Hepatocyte (in vitro differentiated cells): ENCODE results near the gene CTPS2.

Experiments
- CTCF ChIP-seq: fragments of 200-600 bp; sonication (generic); IDR thresholded peaks from 2 replicates; pipeline ENCODE4 v1.5.1; 2016; ENCODE audit warnings: antibody characterized with exemption, mild to moderate bottlenecking; ENCODE audit not compliant: poor library complexity
- EZH2 ChIP-seq: fragments of 200-600 bp; sonication (generic); IDR thresholded peaks from 2 replicates; pipeline ENCODE4 v1.6.1; 2016; ENCODE audit warnings: antibody characterized with exemption, mild to moderate bottlenecking, borderline replicate concordance

- no peak for TF ChIP-seq CTCF
- no peak for TF ChIP-seq EZH2
Observed at GRCh38 chrX:16745659-16746058, 33.2 kb upstream of the CTPS2 start.
